Ovary (tissue), 3 donors: ENCODE data around the gene ATP2B2.

Experiments used
- EP300 ChIP-seq: sonication (generic); formaldehyde crosslinking; IDR thresholded peaks from one replicate; pipeline ENCODE4 v1.6.1; 2017; ENCODE audit warnings: antibody characterized with exemption
- POLR2A ChIP-seq: fragments of 450-650 bp; IDR thresholded peaks from one replicate; pipeline ENCODE4 v1.6.1; 2017; ENCODE audit warnings: antibody characterized with exemption, mild to moderate bottlenecking, moderate library complexity
- TF ChIP-seq, protein P1 (sequence below), 3 donors: fragments of 450-650 bp in 2 of 3; fragments of 200-600 bp in 1 of 3; IDR thresholded peaks; one replicate each; pipeline versions ENCODE4 v1.5.1 to v1.8.0; 2016 to 2022; ENCODE audit warnings: antibody characterized with exemption in 3 of 3, mild to moderate bottlenecking in 1 of 3
- donor health status: DM: no; HTN: no; CAD: no.

DNA sequence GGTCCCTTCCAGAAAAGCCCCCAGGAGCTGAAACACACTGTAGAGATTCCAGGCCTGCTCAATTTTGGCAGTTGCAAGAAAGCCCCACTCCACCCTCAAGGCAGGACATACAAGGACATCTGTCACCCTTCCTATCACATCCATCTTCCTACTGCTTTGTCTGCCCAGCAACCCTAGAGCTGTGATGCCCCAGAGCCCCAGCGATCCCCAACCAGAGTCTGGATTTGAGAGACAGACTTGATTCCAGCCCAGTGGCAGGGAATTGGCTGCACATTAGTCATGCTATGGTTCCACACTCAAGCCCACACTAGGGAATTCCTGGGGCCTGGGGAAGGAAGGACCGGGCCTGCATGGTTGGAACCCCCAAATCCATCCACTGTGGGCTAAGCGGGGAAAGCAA, 56.8 kb downstream of the ATP2B2 start:
- TF ChIP-seq, protein P1, sequence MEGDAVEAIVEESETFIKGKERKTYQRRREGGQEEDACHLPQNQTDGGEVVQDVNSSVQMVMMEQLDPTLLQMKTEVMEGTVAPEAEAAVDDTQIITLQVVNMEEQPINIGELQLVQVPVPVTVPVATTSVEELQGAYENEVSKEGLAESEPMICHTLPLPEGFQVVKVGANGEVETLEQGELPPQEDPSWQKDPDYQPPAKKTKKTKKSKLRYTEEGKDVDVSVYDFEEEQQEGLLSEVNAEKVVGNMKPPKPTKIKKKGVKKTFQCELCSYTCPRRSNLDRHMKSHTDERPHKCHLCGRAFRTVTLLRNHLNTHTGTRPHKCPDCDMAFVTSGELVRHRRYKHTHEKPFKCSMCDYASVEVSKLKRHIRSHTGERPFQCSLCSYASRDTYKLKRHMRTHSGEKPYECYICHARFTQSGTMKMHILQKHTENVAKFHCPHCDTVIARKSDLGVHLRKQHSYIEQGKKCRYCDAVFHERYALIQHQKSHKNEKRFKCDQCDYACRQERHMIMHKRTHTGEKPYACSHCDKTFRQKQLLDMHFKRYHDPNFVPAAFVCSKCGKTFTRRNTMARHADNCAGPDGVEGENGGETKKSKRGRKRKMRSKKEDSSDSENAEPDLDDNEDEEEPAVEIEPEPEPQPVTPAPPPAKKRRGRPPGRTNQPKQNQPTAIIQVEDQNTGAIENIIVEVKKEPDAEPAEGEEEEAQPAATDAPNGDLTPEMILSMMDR (IDR thresholded peaks at IDR 0.05): no peak
- TF ChIP-seq POLR2A (no peak), EP300 (no peak)
